CD14-positive monocyte (primary cell): ENCODE data around the gene OTOG. TPM values are rescaled to one million over a fixed set of nuclear protein-coding genes. Genes with fewer than 3 reads are reported as not detected.

Experiments
- DNase-seq, 3 donors: peaks; one replicate each; pipeline ENCODE4 v3.0.0-alpha.2; 2011 to 2022
- H2AFZ ChIP-seq: 2 replicates; pipeline ENCODE4 v1.6.0; 2012; ENCODE audit warnings: mild to moderate bottlenecking, low read depth, low read length, inconsistent platforms; ENCODE audit not compliant: insufficient read depth, poor library complexity, severe bottlenecking
- H3K27ac ChIP-seq, 2 donors: 1 replicate in 1 of 2; 2 replicates in 1 of 2; pipeline ENCODE4 v1.5.1; 2012 to 2013; ENCODE audit warnings: low read length in 2 of 2, control low read depth in 1 of 2, inconsistent platforms in 1 of 2, low read depth in 1 of 2, mild to moderate bottlenecking in 1 of 2
- H3K27me3 ChIP-seq, 2 donors: one replicate each; pipeline versions ENCODE4 v1.6.0 to v1.6.1; 2011 to 2013; ENCODE audit warnings: low read length in 2 of 2; ENCODE audit not compliant: control insufficient read depth in 2 of 2, insufficient read depth in 2 of 2
- H3K36me3 ChIP-seq, 2 donors: replicated peaks in 1 of 2; 1 replicate in 1 of 2; 2 replicates in 1 of 2; pipeline versions ENCODE4 v1.5.1 to v1.6.1; 2012 to 2013; ENCODE audit warnings: low read length in 2 of 2, control low read depth in 1 of 2, inconsistent platforms in 1 of 2, mild to moderate bottlenecking in 1 of 2; ENCODE audit not compliant: insufficient read depth in 2 of 2, control insufficient read depth in 1 of 2
- H3K4me1 ChIP-seq, 2 donors: 1 replicate in 1 of 2; 2 replicates in 1 of 2; pipeline versions ENCODE4 v1.5.1 to v1.6.1; 2012 to 2013; ENCODE audit warnings: low read length in 2 of 2, control low read depth in 1 of 2, inconsistent platforms in 1 of 2, mild to moderate bottlenecking in 1 of 2, moderate library complexity in 1 of 2; ENCODE audit not compliant: insufficient read depth in 2 of 2, control insufficient read depth in 1 of 2
- H3K4me2 ChIP-seq: replicated peaks from 2 replicates; pipeline ENCODE3; 2012; ENCODE audit warnings: low read length, moderate library complexity, mild to moderate bottlenecking; ENCODE audit not compliant: poor library complexity, severe bottlenecking; ENCODE audit errors: extremely low read depth
- H3K4me3 ChIP-seq, 3 experiments: fragments of 200-600 bp in 1 of 3; sonication (generic) in 1 of 3; replicated peaks in 1 of 3; 1 replicate in 2 of 3; 2 replicates in 1 of 3; pipeline ENCODE4 v1.5.1; 2011 to 2013; ENCODE audit warnings: low read length in 3 of 3, mild to moderate bottlenecking in 3 of 3, control low read depth in 2 of 3, low read depth in 2 of 3, inconsistent platforms in 1 of 3, moderate library complexity in 1 of 3
- H3K79me2 ChIP-seq: 2 replicates; pipeline ENCODE4 v1.6.0; 2012; ENCODE audit warnings: mild to moderate bottlenecking, control low read depth, inconsistent platforms, low read length, moderate library complexity; ENCODE audit not compliant: insufficient read depth
- H3K9ac ChIP-seq: 2 replicates; pipeline ENCODE4 v1.6.0; 2017; ENCODE audit warnings: low read length, mild to moderate bottlenecking; ENCODE audit not compliant: insufficient read depth, poor library complexity, severe bottlenecking
- H3K9me3 ChIP-seq, 2 donors: replicated peaks in 1 of 2; 1 replicate in 1 of 2; 2 replicates in 1 of 2; pipeline versions ENCODE4 v1.5.1 to v1.6.1; 2012 to 2013; ENCODE audit warnings: low read length in 2 of 2, control low read depth in 1 of 2; ENCODE audit not compliant: control insufficient read depth in 1 of 2, insufficient read depth in 1 of 2
- H4K20me1 ChIP-seq: 2 replicates; pipeline ENCODE4 v1.6.0; 2012; ENCODE audit warnings: mild to moderate bottlenecking, low read length, control low read depth, moderate library complexity; ENCODE audit not compliant: insufficient read depth
- H3K27ac Mint-ChIP-seq, 7 donors: one replicate each; pipeline ENCODE4 v1.8.0; 2020; ENCODE audit warnings: mild to moderate bottlenecking in 7 of 7, mixed read lengths in 7 of 7, moderate library complexity in 6 of 7, inconsistent platforms in 2 of 7
- H3K27me3 Mint-ChIP-seq, 3 donors: one replicate each; pipeline ENCODE4 v1.8.0; 2021 to 2022; ENCODE audit warnings: low read depth in 3 of 3, mild to moderate bottlenecking in 3 of 3, mixed read lengths in 3 of 3, moderate library complexity in 3 of 3, inconsistent platforms in 1 of 3
- H3K36me3 Mint-ChIP-seq, 2 donors: one replicate each; pipeline ENCODE4 v1.8.0; 2020; ENCODE audit warnings: mixed read lengths in 2 of 2, inconsistent platforms in 1 of 2, mild to moderate bottlenecking in 1 of 2
- H3K4me1 Mint-ChIP-seq: one replicate; pipeline ENCODE4 v1.8.0; 2020; ENCODE audit warnings: mild to moderate bottlenecking, mixed read lengths
- H3K4me3 Mint-ChIP-seq, 2 donors: one replicate each; pipeline ENCODE4 v1.8.0; 2020; ENCODE audit warnings: mild to moderate bottlenecking in 2 of 2, mixed read lengths in 2 of 2, moderate library complexity in 1 of 2
- H3K9me3 Mint-ChIP-seq, 7 donors: one replicate each; pipeline ENCODE4 v1.8.0; 2020 to 2022; ENCODE audit warnings: mixed read lengths in 7 of 7, mild to moderate bottlenecking in 6 of 7, moderate library complexity in 6 of 7, inconsistent platforms in 2 of 7
- WGBS: methylation state at CpG from one replicate; pipeline ENCODE4 v1.1.5; 2013; ENCODE audit warnings: missing lambda C conversion rate; ENCODE audit not compliant: insufficient coverage; 5-methylcytosine and 5-hydroxymethylcytosine counted together
- intact Hi-C, 2 donors: fragments of 100-400 bp; cut with micrococcal nuclease; formaldehyde crosslinking; loops; one replicate each; pipeline versions ENCODE4 v1.15.0 to v1.15.1; 2023
- polyA plus RNA-seq, 3 donors: library from polyadenylated mRNA; depleted of rRNA in 1 of 3; unstranded in 2 of 3; stranded (reverse) in 1 of 3; fragments of 300-500 nt in 2 of 3; fragments of >200 nt in 1 of 3; fragmentation: Illumina TruSeq in 2 of 3; gene quantifications; 1 replicate in 2 of 3; 2 replicates in 1 of 3; pipeline ENCODE4 v1.2.3, GENCODE V29; 2012 to 2021
- TF ChIP-seq, protein P1 (sequence below): fragments of 200-600 bp; IDR thresholded peaks from one replicate; pipeline ENCODE4 v1.8.0; 2022; ENCODE audit warnings: antibody characterized with exemption, mild to moderate bottlenecking

Gene OTOG
- polyA plus RNA-seq, 3 donors: not detected

GRCh38 chr11:17529844-17530185 is 17.2 kb upstream of the OTOG start:
- Mint-ChIP-seq H3K36me3 (no peaks in the 10 kb centered on the region), H3K9me3 (no peaks in the 10 kb centered on the region), H3K27ac (no peak overlapping the region), H3K4me3 (no peak overlapping the region), H3K4me1 (no peaks in the 10 kb centered on the region), H3K27me3 (peaks cover 1 to 4% (median 2%) of the 10 kb centered on the region in 3 donors)
- no peaks in the 10 kb centered on the region for H3K27me3 ChIP-seq
- no peak overlapping the region for H3K4me2 ChIP-seq
- no peak for DNase-seq
- intact Hi-C loops: no loop called here
- H3K4me1 ChIP-seq: no peaks in the 10 kb centered on the region
- no peak overlapping the region for H3K4me3 ChIP-seq
- H3K9ac ChIP-seq: no peak overlapping the region
- no peak overlapping the region for H2AFZ ChIP-seq
- no peak overlapping the region for H3K27ac ChIP-seq
- no peaks in the 10 kb centered on the region for H4K20me1 ChIP-seq
- no peaks in the 10 kb centered on the region for H3K79me2 ChIP-seq
- no peaks in the 10 kb centered on the region for H3K9me3 ChIP-seq
- TF ChIP-seq, protein P1, sequence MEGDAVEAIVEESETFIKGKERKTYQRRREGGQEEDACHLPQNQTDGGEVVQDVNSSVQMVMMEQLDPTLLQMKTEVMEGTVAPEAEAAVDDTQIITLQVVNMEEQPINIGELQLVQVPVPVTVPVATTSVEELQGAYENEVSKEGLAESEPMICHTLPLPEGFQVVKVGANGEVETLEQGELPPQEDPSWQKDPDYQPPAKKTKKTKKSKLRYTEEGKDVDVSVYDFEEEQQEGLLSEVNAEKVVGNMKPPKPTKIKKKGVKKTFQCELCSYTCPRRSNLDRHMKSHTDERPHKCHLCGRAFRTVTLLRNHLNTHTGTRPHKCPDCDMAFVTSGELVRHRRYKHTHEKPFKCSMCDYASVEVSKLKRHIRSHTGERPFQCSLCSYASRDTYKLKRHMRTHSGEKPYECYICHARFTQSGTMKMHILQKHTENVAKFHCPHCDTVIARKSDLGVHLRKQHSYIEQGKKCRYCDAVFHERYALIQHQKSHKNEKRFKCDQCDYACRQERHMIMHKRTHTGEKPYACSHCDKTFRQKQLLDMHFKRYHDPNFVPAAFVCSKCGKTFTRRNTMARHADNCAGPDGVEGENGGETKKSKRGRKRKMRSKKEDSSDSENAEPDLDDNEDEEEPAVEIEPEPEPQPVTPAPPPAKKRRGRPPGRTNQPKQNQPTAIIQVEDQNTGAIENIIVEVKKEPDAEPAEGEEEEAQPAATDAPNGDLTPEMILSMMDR: no peak
- H3K36me3 ChIP-seq: no peaks in the 10 kb centered on the region
- 81% methylated on average over 5 of the region's 10 CpGs for WGBS

- no peaks in the 10 kb centered on the region for H3K36me3 ChIP-seq
- no peaks in the 10 kb centered on the region for H3K4me1 ChIP-seq
- WGBS: 87% methylated on average over 16 of the region's 22 CpGs
- no peak overlapping the region for H3K27ac Mint-ChIP-seq
- no peaks in the 10 kb centered on the region for H3K9me3 Mint-ChIP-seq
- no peaks in the 10 kb centered on the region for H4K20me1 ChIP-seq
- no peak overlapping the region for H3K4me2 ChIP-seq
- no peak for DNase-seq
- TF ChIP-seq, protein P1: no peak
- no peak overlapping the region for H2AFZ ChIP-seq
- H3K79me2 ChIP-seq: no peaks in the 10 kb centered on the region
- no peak overlapping the region for H3K4me3 Mint-ChIP-seq
- H3K4me3 ChIP-seq: no peak overlapping the region
- no peaks in the 10 kb centered on the region for H3K27me3 ChIP-seq
- no peaks in the 10 kb centered on the region for H3K4me1 Mint-ChIP-seq
- intact Hi-C loops: no loop called here
- H3K36me3 Mint-ChIP-seq: no peaks in the 10 kb centered on the region
- H3K27ac ChIP-seq: no peak overlapping the region
- H3K27me3 Mint-ChIP-seq: peaks cover 2 to 3% (median 3%) of the 10 kb centered on the region in 3 donors
- no peak overlapping the region for H3K9ac ChIP-seq
- H3K9me3 ChIP-seq: no peaks in the 10 kb centered on the region
Measured at GRCh38 chr11:17531071-17531600, 15.9 kb upstream of the OTOG start.
